22Rv1 (cell line): ENCODE measurements around the gene TMC1.

Experiments used
- ZFX ChIP-seq: fragments of 450-650 bp; IDR thresholded peaks from 2 replicates; pipeline ENCODE4 v1.6.1; 2017; ENCODE audit warnings: antibody characterized with exemption, borderline replicate concordance
- TF ChIP-seq, protein P1 (sequence below): fragments of 450-650 bp; IDR thresholded peaks from 2 replicates; pipeline ENCODE4 v1.5.1; 2017; ENCODE audit warnings: mild to moderate bottlenecking

DNA sequence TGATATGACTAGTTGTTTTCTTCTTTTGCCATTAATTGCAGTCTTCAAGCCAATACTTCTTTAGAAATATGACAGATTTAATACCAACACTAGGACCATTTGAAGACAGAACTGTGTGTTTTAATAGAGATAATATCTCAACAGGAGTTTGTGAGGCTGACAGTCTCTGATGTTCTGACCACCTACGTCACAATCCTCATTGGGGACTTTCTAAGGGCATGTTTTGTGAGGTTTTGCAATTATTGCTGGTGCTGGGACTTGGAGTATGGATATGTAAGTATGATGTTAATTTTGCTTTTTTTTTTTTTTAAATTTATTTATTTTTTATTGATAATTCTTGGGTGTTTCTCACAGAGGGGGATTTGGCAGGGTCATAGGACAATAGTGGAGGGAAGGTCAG lies 283.8 kb downstream of the TMC1 start:
- TF ChIP-seq, protein P1, sequence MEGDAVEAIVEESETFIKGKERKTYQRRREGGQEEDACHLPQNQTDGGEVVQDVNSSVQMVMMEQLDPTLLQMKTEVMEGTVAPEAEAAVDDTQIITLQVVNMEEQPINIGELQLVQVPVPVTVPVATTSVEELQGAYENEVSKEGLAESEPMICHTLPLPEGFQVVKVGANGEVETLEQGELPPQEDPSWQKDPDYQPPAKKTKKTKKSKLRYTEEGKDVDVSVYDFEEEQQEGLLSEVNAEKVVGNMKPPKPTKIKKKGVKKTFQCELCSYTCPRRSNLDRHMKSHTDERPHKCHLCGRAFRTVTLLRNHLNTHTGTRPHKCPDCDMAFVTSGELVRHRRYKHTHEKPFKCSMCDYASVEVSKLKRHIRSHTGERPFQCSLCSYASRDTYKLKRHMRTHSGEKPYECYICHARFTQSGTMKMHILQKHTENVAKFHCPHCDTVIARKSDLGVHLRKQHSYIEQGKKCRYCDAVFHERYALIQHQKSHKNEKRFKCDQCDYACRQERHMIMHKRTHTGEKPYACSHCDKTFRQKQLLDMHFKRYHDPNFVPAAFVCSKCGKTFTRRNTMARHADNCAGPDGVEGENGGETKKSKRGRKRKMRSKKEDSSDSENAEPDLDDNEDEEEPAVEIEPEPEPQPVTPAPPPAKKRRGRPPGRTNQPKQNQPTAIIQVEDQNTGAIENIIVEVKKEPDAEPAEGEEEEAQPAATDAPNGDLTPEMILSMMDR: no peak
- no peak for TF ChIP-seq ZFX
